GM12874 (cell line): Measurements from ENCODE around the gene STXBP1.

ENCODE experiments used
- CTCF ChIP-seq: IDR thresholded peaks from 2 replicates; pipeline ENCODE4 v1.5.1; 2011; ENCODE audit warnings: low read depth, mild to moderate bottlenecking, control low read depth, low read length, moderate library complexity; ENCODE audit not compliant: insufficient read depth

The STXBP1 gene

GRCh38 chr9:127693697-127694096 lies 81.6 kb downstream of the STXBP1 start:
- TF ChIP-seq CTCF = no peak

- no peak for TF ChIP-seq CTCF
These were observed 83.0 kb downstream of the STXBP1 start for GRCh38 chr9:127694890-127695720.

GRCh38 chr9:127697575-127697974 lies 85.5 kb downstream of the STXBP1 start:
- TF ChIP-seq CTCF = no peak

- no peak for TF ChIP-seq CTCF
These were observed 86.3 kb downstream of the STXBP1 start for GRCh38 chr9:127698386-127698785.

GRCh38 chr9:127698985-127699670 lies 87.1 kb downstream of the STXBP1 start:
- no peak for TF ChIP-seq CTCF

- TF ChIP-seq CTCF = no peak
These were observed 88.1 kb downstream of the STXBP1 start for GRCh38 chr9:127700140-127700539.

GRCh38 chr9:127700594-127701255 lies 88.6 kb downstream of the STXBP1 start:
- TF ChIP-seq CTCF = no peak
